ENCODE data around the gene TBC1D20. TPM values are rescaled to one million over a fixed set of nuclear protein-coding genes. Genes with fewer than 3 reads are reported as not detected.

The TBC1D20 gene
- total RNA-seq, 1 experiment from 2014 or later: 32.8 TPM

DNA sequence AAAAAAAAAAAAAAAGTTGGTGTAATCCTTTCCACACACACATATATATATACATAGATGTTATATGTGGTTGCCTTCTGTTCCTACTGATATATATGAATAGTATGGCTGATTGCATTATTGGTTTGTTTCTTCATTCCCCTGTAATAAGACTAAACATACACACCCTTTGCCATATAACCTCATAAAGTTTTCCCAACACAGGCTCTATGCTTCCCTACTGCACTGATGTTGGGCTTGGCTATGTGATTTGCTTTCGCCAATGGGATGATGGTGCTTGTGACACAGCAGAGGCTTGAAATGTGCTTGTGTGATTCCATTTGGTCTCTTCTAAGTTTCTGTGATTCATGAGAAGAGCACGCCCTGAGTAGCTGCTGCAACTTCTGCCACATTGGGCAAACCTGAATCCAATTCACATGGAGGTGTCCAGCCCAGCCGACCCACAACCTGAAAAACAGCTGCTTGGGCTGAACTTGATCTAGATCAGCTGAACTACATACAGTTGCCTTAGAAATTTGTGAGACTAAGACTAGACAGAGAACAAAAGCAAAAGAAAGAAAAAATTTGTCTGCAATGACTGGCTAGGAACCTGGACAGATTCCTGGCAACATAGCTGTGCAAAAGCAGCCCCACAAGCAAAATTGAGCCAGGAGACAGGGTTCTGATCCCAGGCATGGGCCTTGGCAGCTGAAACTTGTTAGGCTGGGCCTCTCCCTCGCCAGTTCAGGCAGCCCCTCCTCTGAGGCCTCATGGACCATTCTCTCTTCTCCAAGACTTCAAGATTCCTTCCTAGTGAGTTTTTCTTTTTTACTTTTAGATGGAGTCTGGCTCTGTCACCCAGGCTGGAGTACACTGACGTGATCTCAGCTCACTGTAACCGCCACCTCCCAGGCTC lies 13.4 kb upstream of the TBC1D20 start:
- no TSS peak for BruUV-seq (replicated peaks)
- TF ChIP-seq, protein P1, sequence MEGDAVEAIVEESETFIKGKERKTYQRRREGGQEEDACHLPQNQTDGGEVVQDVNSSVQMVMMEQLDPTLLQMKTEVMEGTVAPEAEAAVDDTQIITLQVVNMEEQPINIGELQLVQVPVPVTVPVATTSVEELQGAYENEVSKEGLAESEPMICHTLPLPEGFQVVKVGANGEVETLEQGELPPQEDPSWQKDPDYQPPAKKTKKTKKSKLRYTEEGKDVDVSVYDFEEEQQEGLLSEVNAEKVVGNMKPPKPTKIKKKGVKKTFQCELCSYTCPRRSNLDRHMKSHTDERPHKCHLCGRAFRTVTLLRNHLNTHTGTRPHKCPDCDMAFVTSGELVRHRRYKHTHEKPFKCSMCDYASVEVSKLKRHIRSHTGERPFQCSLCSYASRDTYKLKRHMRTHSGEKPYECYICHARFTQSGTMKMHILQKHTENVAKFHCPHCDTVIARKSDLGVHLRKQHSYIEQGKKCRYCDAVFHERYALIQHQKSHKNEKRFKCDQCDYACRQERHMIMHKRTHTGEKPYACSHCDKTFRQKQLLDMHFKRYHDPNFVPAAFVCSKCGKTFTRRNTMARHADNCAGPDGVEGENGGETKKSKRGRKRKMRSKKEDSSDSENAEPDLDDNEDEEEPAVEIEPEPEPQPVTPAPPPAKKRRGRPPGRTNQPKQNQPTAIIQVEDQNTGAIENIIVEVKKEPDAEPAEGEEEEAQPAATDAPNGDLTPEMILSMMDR (conservative IDR thresholded peaks at IDR 0.05): no peak
- H3K27me3 ChIP-seq (ENCODE audit: insufficient read depth, low read depth): no peaks in the 10 kb centered on the region

DNA sequence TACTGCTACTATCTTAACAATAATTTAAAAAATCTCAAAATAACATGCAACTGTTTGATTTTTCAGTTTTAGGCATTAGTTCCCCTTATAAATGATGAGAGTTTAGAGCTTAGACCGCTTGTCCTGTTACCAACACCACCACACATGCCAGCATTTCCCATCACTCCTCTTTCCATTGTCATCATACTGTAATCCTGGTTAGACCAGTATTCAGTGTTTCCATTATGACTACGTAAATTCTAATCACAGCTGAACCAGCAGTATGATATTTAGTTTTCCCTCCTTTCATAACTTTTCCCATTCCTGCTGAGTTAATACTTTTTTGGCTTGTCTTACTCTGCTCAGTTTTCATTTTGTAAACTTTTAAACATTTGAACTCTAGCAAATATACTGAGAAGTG lies 12.2 kb upstream of the TBC1D20 start:
- H3K4me1 ChIP-seq (replicated peaks; ENCODE audit: insufficient read depth): no peaks in the 10 kb centered on the region
- H3K4me2 ChIP-seq: no peak overlapping the region
- intact Hi-C loops (cut with micrococcal nuclease; ENCODE audit: unreplicated experiment): no loop called here
- H3K27me3 ChIP-seq (ENCODE audit: insufficient read depth, low read depth): no peaks in the 10 kb centered on the region
- no peak overlapping the region for H3K4me3 ChIP-seq
- no peaks in the 10 kb centered on the region for H3K79me2 ChIP-seq (ENCODE audit: low read depth)
- H4K20me1 ChIP-seq (ENCODE audit: insufficient read depth): no peaks in the 10 kb centered on the region
- no peaks in the 10 kb centered on the region for H3K9me2 ChIP-seq (ENCODE audit: insufficient read depth)
- H3K27ac ChIP-seq: no peak overlapping the region
- BruUV-seq (replicated peaks): no TSS peak
- ChIA-PET POLR2A (ENCODE audit: unreplicated experiment) (no interaction called here), CTCF (no interaction called here)
- H2AFZ ChIP-seq: no peak overlapping the region
- H3K36me3 ChIP-seq (ENCODE audit: low read depth): 0 out of 2 replicates have a peak, but pooled peaks cover 12% of the 10 kb centered on the region
- H3K9me3 ChIP-seq (ENCODE audit: insufficient read depth, low read depth): no peaks in the 10 kb centered on the region; the same call in none of the 2 replicates
- DNase-seq: no peak
- no peak for TF ChIP-seq EZH2 (IDR thresholded peaks at IDR 0.05; ENCODE audit: low read depth)
- TF ChIP-seq, protein P1 (conservative IDR thresholded peaks at IDR 0.05): no peak
- H3F3A ChIP-seq (ENCODE audit: insufficient read depth, low read depth): peaks cover 13% of the 10 kb centered on the region; the same call in 1 of the 2 replicates

More for the DNA sequence above, 13.4 kb upstream of the TBC1D20 start:
- no peak overlapping the region for H3K4me3 ChIP-seq
- H3F3A ChIP-seq (ENCODE audit: insufficient read depth, low read depth): peaks cover 22% of the 10 kb centered on the region; the same call in 1 of the 2 replicates
- intact Hi-C loops (cut with micrococcal nuclease; ENCODE audit: unreplicated experiment): no loop called here
- peaks cover 8% of the 10 kb centered on the region; the same call in 1 of the 2 replicates for H4K20me1 ChIP-seq (ENCODE audit: insufficient read depth)
- H2AFZ ChIP-seq: no peak overlapping the region
- no peak for DNase-seq
- H3K9me2 ChIP-seq (ENCODE audit: insufficient read depth): no peaks in the 10 kb centered on the region
- ChIA-PET CTCF (no interaction called here), POLR2A (ENCODE audit: unreplicated experiment) (no interaction called here)
- no peaks in the 10 kb centered on the region; the same call in 1 of the 2 replicates for H3K9me3 ChIP-seq (ENCODE audit: insufficient read depth, low read depth)
- H3K4me2 ChIP-seq: no peak overlapping the region
- no peak overlapping the region for H3K27ac ChIP-seq
- H3K79me2 ChIP-seq (ENCODE audit: low read depth): no peaks in the 10 kb centered on the region
- H3K36me3 ChIP-seq (ENCODE audit: low read depth): 0 out of 2 replicates have a peak, but pooled peaks cover 12% of the 10 kb centered on the region
- H3K4me1 ChIP-seq (replicated peaks; ENCODE audit: insufficient read depth): no peaks in the 10 kb centered on the region

DNA sequence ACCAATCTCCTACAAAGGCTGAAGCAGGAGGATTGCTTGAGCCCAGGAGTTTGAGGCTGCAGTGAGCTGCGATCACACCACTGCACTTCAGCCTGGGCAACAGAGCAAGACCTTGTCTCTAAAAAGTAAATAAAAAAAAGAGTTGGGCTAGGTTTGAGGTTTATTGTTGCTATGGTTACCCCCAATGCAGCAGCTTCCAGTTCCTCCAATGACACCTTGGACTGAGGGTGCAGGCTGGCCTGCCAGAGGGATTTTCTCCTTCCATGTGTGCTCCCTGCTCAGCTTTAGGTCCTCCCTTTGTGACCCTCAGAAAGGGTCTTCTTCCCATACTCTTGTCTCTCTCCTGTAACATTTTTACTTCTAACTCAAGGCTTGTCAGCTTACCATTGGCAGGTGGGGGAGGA lies 10.6 kb upstream of the TBC1D20 start:
- H3K79me2 ChIP-seq (ENCODE audit: low read depth): no peaks in the 10 kb centered on the region
- no peak overlapping the region for H3K27ac ChIP-seq
- TF ChIP-seq EZH2 (IDR thresholded peaks at IDR 0.05; ENCODE audit: low read depth): no peak
- TF ChIP-seq, protein P1 (conservative IDR thresholded peaks at IDR 0.05): no peak
- H3K9me3 ChIP-seq (ENCODE audit: insufficient read depth, low read depth): peaks cover 3% of the 10 kb centered on the region
- ChIA-PET POLR2A (ENCODE audit: unreplicated experiment) (no interaction called here), CTCF (no interaction called here)
- no peak overlapping the region for H3K4me2 ChIP-seq
- peaks cover 8% of the 10 kb centered on the region; the same call in 1 of the 2 replicates for H3F3A ChIP-seq (ENCODE audit: insufficient read depth, low read depth)
- H3K4me1 ChIP-seq (replicated peaks; ENCODE audit: insufficient read depth): no peaks in the 10 kb centered on the region
- H4K20me1 ChIP-seq (ENCODE audit: insufficient read depth): no peaks in the 10 kb centered on the region
- H3K27me3 ChIP-seq (ENCODE audit: insufficient read depth, low read depth): no peaks in the 10 kb centered on the region
- no peak overlapping the region for H2AFZ ChIP-seq
- no peak for DNase-seq
- no peaks in the 10 kb centered on the region for H3K9me2 ChIP-seq (ENCODE audit: insufficient read depth)
- 0 out of 2 replicates have a peak, but pooled peaks cover 4% of the 10 kb centered on the region for H3K36me3 ChIP-seq (ENCODE audit: low read depth)
- no TSS peak for BruUV-seq (replicated peaks)
- intact Hi-C loops (cut with micrococcal nuclease; ENCODE audit: unreplicated experiment): no loop called here
- H3K4me3 ChIP-seq: no peak overlapping the region
